ENCODE measurements around the gene PTBP1. TPM values are rescaled to one million over a fixed set of nuclear protein-coding genes. Genes with fewer than 3 reads are reported as not detected.

PTBP1 gene
- total and polyA plus RNA-seq, 2 experiments from 2014 or later, result 539 to 632 TPM

DNA sequence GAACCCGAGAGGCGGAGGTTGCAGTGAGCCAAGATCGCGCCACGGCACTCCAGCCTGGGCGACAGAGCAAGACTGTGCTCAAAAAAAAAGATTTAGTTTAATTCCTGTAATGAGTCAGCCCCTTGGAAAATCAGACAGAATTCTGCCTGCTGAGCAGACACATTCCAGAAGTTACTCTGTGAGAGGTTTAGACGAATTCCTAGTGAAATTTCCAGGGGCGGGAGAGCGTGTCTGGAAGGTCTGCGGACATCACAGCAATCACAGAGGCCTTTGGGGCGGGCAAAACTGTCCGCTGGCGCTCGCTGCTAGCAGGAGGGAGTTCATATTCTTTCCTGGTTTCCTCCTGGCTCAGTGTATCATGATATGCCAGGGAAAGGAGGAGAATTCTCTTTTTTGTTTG, 28.8 kb upstream of the PTBP1 start:
- TF ChIP-seq NANOG (IDR thresholded peaks at IDR 0.05; ENCODE audit: borderline replicate concordance) (no peak), STAT1 (IDR thresholded peaks at IDR 0.05; ENCODE audit: unreplicated experiment) (no peak), ZNF114 (CRISPR knock-in tag; IDR thresholded peaks at IDR 0.05) (no peak), EZH2 (IDR thresholded peaks at IDR 0.05; ENCODE audit: low read depth, unreplicated experiment) (no peak)
- TF ChIP-seq, protein P1, sequence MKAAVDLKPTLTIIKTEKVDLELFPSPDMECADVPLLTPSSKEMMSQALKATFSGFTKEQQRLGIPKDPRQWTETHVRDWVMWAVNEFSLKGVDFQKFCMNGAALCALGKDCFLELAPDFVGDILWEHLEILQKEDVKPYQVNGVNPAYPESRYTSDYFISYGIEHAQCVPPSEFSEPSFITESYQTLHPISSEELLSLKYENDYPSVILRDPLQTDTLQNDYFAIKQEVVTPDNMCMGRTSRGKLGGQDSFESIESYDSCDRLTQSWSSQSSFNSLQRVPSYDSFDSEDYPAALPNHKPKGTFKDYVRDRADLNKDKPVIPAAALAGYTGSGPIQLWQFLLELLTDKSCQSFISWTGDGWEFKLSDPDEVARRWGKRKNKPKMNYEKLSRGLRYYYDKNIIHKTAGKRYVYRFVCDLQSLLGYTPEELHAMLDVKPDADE (IDR thresholded peaks at IDR 0.05), result no peak
- TF ChIP-seq, protein P2, sequence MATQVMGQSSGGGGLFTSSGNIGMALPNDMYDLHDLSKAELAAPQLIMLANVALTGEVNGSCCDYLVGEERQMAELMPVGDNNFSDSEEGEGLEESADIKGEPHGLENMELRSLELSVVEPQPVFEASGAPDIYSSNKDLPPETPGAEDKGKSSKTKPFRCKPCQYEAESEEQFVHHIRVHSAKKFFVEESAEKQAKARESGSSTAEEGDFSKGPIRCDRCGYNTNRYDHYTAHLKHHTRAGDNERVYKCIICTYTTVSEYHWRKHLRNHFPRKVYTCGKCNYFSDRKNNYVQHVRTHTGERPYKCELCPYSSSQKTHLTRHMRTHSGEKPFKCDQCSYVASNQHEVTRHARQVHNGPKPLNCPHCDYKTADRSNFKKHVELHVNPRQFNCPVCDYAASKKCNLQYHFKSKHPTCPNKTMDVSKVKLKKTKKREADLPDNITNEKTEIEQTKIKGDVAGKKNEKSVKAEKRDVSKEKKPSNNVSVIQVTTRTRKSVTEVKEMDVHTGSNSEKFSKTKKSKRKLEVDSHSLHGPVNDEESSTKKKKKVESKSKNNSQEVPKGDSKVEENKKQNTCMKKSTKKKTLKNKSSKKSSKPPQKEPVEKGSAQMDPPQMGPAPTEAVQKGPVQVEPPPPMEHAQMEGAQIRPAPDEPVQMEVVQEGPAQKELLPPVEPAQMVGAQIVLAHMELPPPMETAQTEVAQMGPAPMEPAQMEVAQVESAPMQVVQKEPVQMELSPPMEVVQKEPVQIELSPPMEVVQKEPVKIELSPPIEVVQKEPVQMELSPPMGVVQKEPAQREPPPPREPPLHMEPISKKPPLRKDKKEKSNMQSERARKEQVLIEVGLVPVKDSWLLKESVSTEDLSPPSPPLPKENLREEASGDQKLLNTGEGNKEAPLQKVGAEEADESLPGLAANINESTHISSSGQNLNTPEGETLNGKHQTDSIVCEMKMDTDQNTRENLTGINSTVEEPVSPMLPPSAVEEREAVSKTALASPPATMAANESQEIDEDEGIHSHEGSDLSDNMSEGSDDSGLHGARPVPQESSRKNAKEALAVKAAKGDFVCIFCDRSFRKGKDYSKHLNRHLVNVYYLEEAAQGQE (IDR thresholded peaks at IDR 0.05; ENCODE audit: unreplicated experiment), result no peak

DNA sequence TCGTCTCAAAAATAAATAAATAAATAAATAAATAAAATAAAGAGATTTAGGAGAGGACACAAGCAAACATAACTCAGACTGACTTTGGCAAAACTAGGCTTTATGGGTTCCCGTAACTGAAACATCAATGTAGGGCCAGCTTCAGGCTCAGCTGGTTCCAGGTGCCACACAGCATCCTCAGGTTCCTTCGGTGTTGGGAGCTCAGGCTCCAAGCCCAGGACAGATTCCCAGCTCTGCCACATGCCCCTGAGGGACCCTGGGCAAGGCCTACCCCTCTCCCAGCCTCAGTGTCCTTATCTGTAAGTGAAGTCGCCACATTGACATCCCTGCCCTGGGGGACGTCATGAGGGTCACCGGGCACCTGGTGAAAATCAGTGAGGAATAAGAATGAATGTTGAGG, 27.6 kb upstream of the PTBP1 start:
- Histone ChIP-seq H3K4me2 (no peak overlapping the region), H3K27ac (ENCODE audit: low read depth) (no peak overlapping the region), H3K9me2 (ENCODE audit: insufficient read depth) (no peaks in the 10 kb centered on the region), H3K4me1 (ENCODE audit: insufficient read depth) (no peaks in the 10 kb centered on the region), H4K20me1 (replicated peaks; ENCODE audit: insufficient read depth) (no peaks in the 10 kb centered on the region), H3K27me3 (ENCODE audit: insufficient read depth) (no peaks in the 10 kb centered on the region), H3K4me3 (no peak overlapping the region), H3K79me2 (replicated peaks; ENCODE audit: insufficient read depth) (no peaks in the 10 kb centered on the region), H3F3A (replicated peaks; ENCODE audit: low read depth) (no peaks in the 10 kb centered on the region), H2AFZ (no peak overlapping the region), H3K36me3 (ENCODE audit: insufficient read depth) (no peaks in the 10 kb centered on the region)
- Mint-ChIP-seq H3K36me3 (ENCODE audit: low read depth) (no peaks in the 10 kb centered on the region), H3K4me3 (no peak overlapping the region), H3K9me3 (0 out of 3 replicates have a peak, but pooled peaks cover 3% of the 10 kb centered on the region), H3K27ac (no peak overlapping the region), H3K27me3 (ENCODE audit: insufficient read depth, low read depth, poor library complexity) (peaks cover 11% of the 10 kb centered on the region), H3K4me1 (no peaks in the 10 kb centered on the region)
- DNase-seq (ENCODE audit: low spot score), result no peak
- no peak for ATAC-seq
- TF ChIP-seq, protein P3, sequence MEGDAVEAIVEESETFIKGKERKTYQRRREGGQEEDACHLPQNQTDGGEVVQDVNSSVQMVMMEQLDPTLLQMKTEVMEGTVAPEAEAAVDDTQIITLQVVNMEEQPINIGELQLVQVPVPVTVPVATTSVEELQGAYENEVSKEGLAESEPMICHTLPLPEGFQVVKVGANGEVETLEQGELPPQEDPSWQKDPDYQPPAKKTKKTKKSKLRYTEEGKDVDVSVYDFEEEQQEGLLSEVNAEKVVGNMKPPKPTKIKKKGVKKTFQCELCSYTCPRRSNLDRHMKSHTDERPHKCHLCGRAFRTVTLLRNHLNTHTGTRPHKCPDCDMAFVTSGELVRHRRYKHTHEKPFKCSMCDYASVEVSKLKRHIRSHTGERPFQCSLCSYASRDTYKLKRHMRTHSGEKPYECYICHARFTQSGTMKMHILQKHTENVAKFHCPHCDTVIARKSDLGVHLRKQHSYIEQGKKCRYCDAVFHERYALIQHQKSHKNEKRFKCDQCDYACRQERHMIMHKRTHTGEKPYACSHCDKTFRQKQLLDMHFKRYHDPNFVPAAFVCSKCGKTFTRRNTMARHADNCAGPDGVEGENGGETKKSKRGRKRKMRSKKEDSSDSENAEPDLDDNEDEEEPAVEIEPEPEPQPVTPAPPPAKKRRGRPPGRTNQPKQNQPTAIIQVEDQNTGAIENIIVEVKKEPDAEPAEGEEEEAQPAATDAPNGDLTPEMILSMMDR (conservative IDR thresholded peaks at IDR 0.05; ENCODE audit: low read depth in 2 of 2), result no peak
- TF ChIP-seq ZNF114 (CRISPR knock-in tag; IDR thresholded peaks at IDR 0.05) (no peak), POLR2AphosphoS5 (IDR thresholded peaks at IDR 0.05; ENCODE audit: low read depth) (no peak), ZNF331 (CRISPR knock-in tag; IDR thresholded peaks at IDR 0.05; ENCODE audit: low read depth) (no peak), EZH2phosphoT487 (IDR thresholded peaks at IDR 0.05; ENCODE audit: unreplicated experiment) (no peak), STAT1 (IDR thresholded peaks at IDR 0.05; ENCODE audit: unreplicated experiment) (no peak), JUNB (IDR thresholded peaks at IDR 0.05; ENCODE audit: unreplicated experiment) (no peak)

More for the DNA sequence above, 28.8 kb upstream of the PTBP1 start:
- H3F3A ChIP-seq (replicated peaks; ENCODE audit: low read depth), result no peaks in the 10 kb centered on the region
- H3K27ac Mint-ChIP-seq, result no peak overlapping the region
- no peak overlapping the region for H2AFZ ChIP-seq
- no peaks in the 10 kb centered on the region for H3K36me3 Mint-ChIP-seq (ENCODE audit: low read depth)
- H3K4me1 Mint-ChIP-seq, result no peaks in the 10 kb centered on the region
- H3K4me3 Mint-ChIP-seq, result no peak overlapping the region
- ATAC-seq, result no peak
- DNase-seq (ENCODE audit: low spot score), result no peak
- no peaks in the 10 kb centered on the region for H3K4me1 ChIP-seq (ENCODE audit: insufficient read depth)
- H3K36me3 ChIP-seq (ENCODE audit: insufficient read depth), result no peaks in the 10 kb centered on the region
- no peaks in the 10 kb centered on the region for H3K9me2 ChIP-seq (ENCODE audit: insufficient read depth)
- H3K4me2 ChIP-seq, result no peak overlapping the region
- H3K27me3 Mint-ChIP-seq (ENCODE audit: insufficient read depth, low read depth, poor library complexity), result peaks cover 11% of the 10 kb centered on the region
- H3K4me3 ChIP-seq, result no peak overlapping the region
- H3K27ac ChIP-seq (ENCODE audit: low read depth), result no peak overlapping the region
- H3K79me2 ChIP-seq (replicated peaks; ENCODE audit: insufficient read depth), result no peaks in the 10 kb centered on the region
- no peaks in the 10 kb centered on the region for H3K27me3 ChIP-seq (ENCODE audit: insufficient read depth)
- H3K9me3 Mint-ChIP-seq, result 0 out of 3 replicates have a peak, but pooled peaks cover 3% of the 10 kb centered on the region
- no peaks in the 10 kb centered on the region for H4K20me1 ChIP-seq (replicated peaks; ENCODE audit: insufficient read depth)
